ENCODE measurements around the gene STK38L. TPM values are rescaled to one million over a fixed set of nuclear protein-coding genes. Genes with fewer than 3 reads are reported as not detected.

The STK38L gene
- total RNA-seq, 1 donor from 2014 or later: 115 TPM

GRCh38 chr12:27270148-27270547 lies 26.1 kb downstream of the STK38L start:
- Mint-ChIP-seq H3K36me3 (ENCODE audit: low read depth, unreplicated experiment) (peaks cover 20% of the 10 kb centered on the region), H3K4me3 (ENCODE audit: unreplicated experiment) (no peak overlapping the region), H3K27me3 (ENCODE audit: low read depth, unreplicated experiment) (no peaks in the 10 kb centered on the region), H3K27ac (ENCODE audit: unreplicated experiment) (no peak overlapping the region), H3K4me1 (ENCODE audit: low read depth, unreplicated experiment) (peaks cover 11% of the 10 kb centered on the region), H3K9me3 (ENCODE audit: unreplicated experiment) (no peaks in the 10 kb centered on the region)
- no peak overlapping the region for H3K27ac ChIP-seq (ENCODE audit: low read depth, low read length)
- no peak overlapping the region for H3K4me2 ChIP-seq (ENCODE audit: low read length)
- H2AFZ ChIP-seq (ENCODE audit: low read depth, low read length): no peak overlapping the region
- H3K36me3 ChIP-seq (ENCODE audit: insufficient read depth, low read length): peaks cover 6% of the 10 kb centered on the region
- no peak overlapping the region for H3K9ac ChIP-seq (ENCODE audit: low read length)
- FAIRE-seq (no peak), DNase-seq (ENCODE audit: low read depth) (no peak)
- H3K4me3 ChIP-seq (ENCODE audit: insufficient read depth, low read depth, low read length): no peak overlapping the region
- no peaks in the 10 kb centered on the region for H3K27me3 ChIP-seq (ENCODE audit: insufficient read depth, low read length)
- peaks cover 86% of the 10 kb centered on the region for H3K79me2 ChIP-seq (ENCODE audit: insufficient read depth, low read length)
- TF ChIP-seq CTCF (IDR thresholded peaks at IDR 0.05; ENCODE audit: insufficient read depth, low read depth, low read length) (no peak), EZH2 (IDR thresholded peaks at IDR 0.05; ENCODE audit: insufficient read depth, low read length) (no peak)
- H3K9me3 ChIP-seq (ENCODE audit: insufficient read depth, low read depth, low read length): no peaks in the 10 kb centered on the region
- H3K4me1 ChIP-seq (ENCODE audit: insufficient read depth, low read length): peaks cover 12% of the 10 kb centered on the region
- peaks cover 63% of the 10 kb centered on the region for H4K20me1 ChIP-seq (ENCODE audit: insufficient read depth, low read length)

- no peak overlapping the region for H3K4me3 Mint-ChIP-seq (ENCODE audit: unreplicated experiment)
- H2AFZ ChIP-seq (ENCODE audit: low read depth, low read length): no peak overlapping the region
- no peak overlapping the region for H3K27ac ChIP-seq (ENCODE audit: low read depth, low read length)
- DNase-seq (ENCODE audit: low read depth): no peak
- H3K36me3 Mint-ChIP-seq (ENCODE audit: low read depth, unreplicated experiment): peaks cover 20% of the 10 kb centered on the region
- H3K27me3 Mint-ChIP-seq (ENCODE audit: low read depth, unreplicated experiment): no peaks in the 10 kb centered on the region
- H3K4me1 Mint-ChIP-seq (ENCODE audit: low read depth, unreplicated experiment): peaks cover 14% of the 10 kb centered on the region
- no peaks in the 10 kb centered on the region for H3K9me3 Mint-ChIP-seq (ENCODE audit: unreplicated experiment)
- H3K4me1 ChIP-seq (ENCODE audit: insufficient read depth, low read length): peaks cover 20% of the 10 kb centered on the region
- H4K20me1 ChIP-seq (ENCODE audit: insufficient read depth, low read length): peaks cover 60% of the 10 kb centered on the region
- H3K27ac Mint-ChIP-seq (ENCODE audit: unreplicated experiment): no peak overlapping the region
- H3K27me3 ChIP-seq (ENCODE audit: insufficient read depth, low read length): no peaks in the 10 kb centered on the region
- H3K79me2 ChIP-seq (ENCODE audit: insufficient read depth, low read length): peaks cover 86% of the 10 kb centered on the region
- peaks cover 6% of the 10 kb centered on the region for H3K36me3 ChIP-seq (ENCODE audit: insufficient read depth, low read length)
- TF ChIP-seq CTCF (IDR thresholded peaks at IDR 0.05; ENCODE audit: insufficient read depth, low read depth, low read length) (no peak), EZH2 (IDR thresholded peaks at IDR 0.05; ENCODE audit: insufficient read depth, low read length) (no peak)
- H3K4me2 ChIP-seq (ENCODE audit: low read length): no peak overlapping the region
- no peaks in the 10 kb centered on the region for H3K9me3 ChIP-seq (ENCODE audit: insufficient read depth, low read depth, low read length)
- no peak for FAIRE-seq
- no peak overlapping the region for H3K4me3 ChIP-seq (ENCODE audit: insufficient read depth, low read depth, low read length)
- no peak overlapping the region for H3K9ac ChIP-seq (ENCODE audit: low read length)
Measured at GRCh38 chr12:27271206-27271605, 27.1 kb downstream of the STK38L start.

- FAIRE-seq (no peak), DNase-seq (ENCODE audit: low read depth) (peak; percentile 53)
- no peaks in the 10 kb centered on the region for H3K9me3 ChIP-seq (ENCODE audit: insufficient read depth, low read depth, low read length)
- peaks cover 27% of the 10 kb centered on the region for H3K4me1 ChIP-seq (ENCODE audit: insufficient read depth, low read length)
- no peak overlapping the region for H3K27ac ChIP-seq (ENCODE audit: low read depth, low read length)
- H3K4me2 ChIP-seq (ENCODE audit: low read length): peak overlapping the region; percentile 1
- Mint-ChIP-seq H3K9me3 (ENCODE audit: unreplicated experiment) (no peaks in the 10 kb centered on the region), H3K36me3 (ENCODE audit: low read depth, unreplicated experiment) (peaks cover 15% of the 10 kb centered on the region), H3K4me1 (ENCODE audit: low read depth, unreplicated experiment) (peaks cover 23% of the 10 kb centered on the region), H3K27ac (ENCODE audit: unreplicated experiment) (no peak overlapping the region), H3K27me3 (ENCODE audit: low read depth, unreplicated experiment) (no peaks in the 10 kb centered on the region), H3K4me3 (ENCODE audit: unreplicated experiment) (no peak overlapping the region)
- peaks cover 88% of the 10 kb centered on the region for H3K79me2 ChIP-seq (ENCODE audit: insufficient read depth, low read length)
- peaks cover 57% of the 10 kb centered on the region for H4K20me1 ChIP-seq (ENCODE audit: insufficient read depth, low read length)
- no peak overlapping the region for H3K4me3 ChIP-seq (ENCODE audit: insufficient read depth, low read depth, low read length)
- no peak overlapping the region for H2AFZ ChIP-seq (ENCODE audit: low read depth, low read length)
- TF ChIP-seq CTCF (IDR thresholded peaks at IDR 0.05; ENCODE audit: insufficient read depth, low read depth, low read length) (no peak), EZH2 (IDR thresholded peaks at IDR 0.05; ENCODE audit: insufficient read depth, low read length) (no peak)
- H3K27me3 ChIP-seq (ENCODE audit: insufficient read depth, low read length): no peaks in the 10 kb centered on the region
- peaks cover 6% of the 10 kb centered on the region for H3K36me3 ChIP-seq (ENCODE audit: insufficient read depth, low read length)
- H3K9ac ChIP-seq (ENCODE audit: low read length): no peak overlapping the region
Measured at GRCh38 chr12:27272373-27273028, 28.4 kb downstream of the STK38L start.

Data from astrocyte (in vitro differentiated cells and primary cell).